NCI-H128 (cell line): ENCODE data around the gene ZBTB7C.

Experiments
- DNase-seq: peaks from one replicate; lab custom pipeline; 2025; ENCODE audit not compliant: unreplicated experiment; lab: John Stamatoyannopoulos, UW

The ZBTB7C gene

DNA sequence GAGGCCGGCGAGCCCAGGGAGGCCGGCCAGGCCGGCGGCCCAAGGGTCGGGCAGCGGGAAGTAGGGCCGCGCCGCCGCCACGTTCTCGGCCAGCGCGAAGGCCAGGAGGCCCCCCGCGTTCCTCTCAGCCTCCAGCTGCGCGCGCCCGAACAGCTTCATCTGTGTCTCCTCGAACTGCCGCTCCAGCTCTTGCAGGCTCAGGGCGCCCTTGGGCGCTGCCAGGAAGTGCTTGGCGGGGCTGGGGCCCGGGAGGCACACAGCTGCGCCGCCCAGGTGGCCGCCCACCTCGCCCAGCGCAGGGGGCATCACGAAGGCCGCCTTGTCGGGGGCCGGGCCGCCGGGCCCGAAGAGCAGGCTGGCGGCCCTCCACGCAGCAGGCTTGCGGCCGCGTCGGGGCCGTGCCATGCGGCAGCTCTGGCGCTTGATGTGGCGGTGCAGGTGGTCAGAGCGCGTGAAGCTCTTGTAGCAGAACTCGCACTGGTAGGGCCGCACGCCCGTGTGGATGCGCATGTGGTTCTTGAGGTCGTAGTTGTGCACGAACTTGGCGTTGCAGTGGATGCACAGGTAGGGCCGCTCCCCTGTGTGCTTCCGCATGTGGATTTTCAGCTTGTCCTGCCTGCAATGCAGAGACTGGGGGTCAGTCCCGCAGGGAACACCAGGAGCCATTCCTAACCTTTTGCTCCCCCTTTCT lies 379.7 kb downstream of the ZBTB7C start:
- DNase-seq = no peak

DNA sequence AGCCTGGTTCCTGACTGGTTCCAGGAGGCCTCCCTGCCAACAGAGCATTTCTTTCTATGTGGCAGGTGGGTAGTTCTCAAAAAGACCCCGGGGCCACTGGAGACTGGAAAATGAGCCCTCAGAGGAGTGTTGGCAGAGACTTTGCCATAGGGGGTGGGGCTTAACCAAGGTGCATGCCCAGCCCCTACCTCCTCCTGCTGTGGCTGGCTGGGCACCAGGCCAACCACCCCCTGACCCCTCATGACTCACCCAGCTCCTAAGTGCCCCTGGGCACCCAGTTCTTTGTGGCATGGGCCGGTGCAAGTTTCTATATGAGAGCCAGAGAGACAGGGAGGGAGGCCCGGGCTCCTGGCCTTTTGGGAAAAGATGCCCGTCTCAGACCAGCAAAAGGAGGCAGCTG lies 380.5 kb downstream of the ZBTB7C start:
- DNase-seq = no peak

DNA sequence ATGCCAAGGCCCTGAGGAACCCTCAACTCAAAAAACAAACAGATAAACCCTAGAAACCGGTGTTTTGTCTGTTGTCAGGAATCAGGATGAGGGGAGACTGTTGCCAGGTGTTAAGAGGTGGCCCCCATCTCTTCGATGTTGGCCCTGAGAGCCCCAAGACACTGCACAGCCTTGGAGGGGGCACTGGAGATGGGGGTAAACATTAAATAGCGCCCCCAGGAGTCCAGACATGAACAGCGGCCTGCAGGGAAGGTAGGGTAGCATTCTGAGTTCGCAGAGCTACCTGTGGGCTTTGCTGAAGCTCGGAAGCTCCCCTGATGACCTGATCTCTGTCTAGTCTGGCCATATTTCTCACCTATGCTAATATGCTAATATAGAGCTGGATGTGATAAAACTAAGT lies 381.1 kb downstream of the ZBTB7C start:
- DNase-seq = no peak

DNA sequence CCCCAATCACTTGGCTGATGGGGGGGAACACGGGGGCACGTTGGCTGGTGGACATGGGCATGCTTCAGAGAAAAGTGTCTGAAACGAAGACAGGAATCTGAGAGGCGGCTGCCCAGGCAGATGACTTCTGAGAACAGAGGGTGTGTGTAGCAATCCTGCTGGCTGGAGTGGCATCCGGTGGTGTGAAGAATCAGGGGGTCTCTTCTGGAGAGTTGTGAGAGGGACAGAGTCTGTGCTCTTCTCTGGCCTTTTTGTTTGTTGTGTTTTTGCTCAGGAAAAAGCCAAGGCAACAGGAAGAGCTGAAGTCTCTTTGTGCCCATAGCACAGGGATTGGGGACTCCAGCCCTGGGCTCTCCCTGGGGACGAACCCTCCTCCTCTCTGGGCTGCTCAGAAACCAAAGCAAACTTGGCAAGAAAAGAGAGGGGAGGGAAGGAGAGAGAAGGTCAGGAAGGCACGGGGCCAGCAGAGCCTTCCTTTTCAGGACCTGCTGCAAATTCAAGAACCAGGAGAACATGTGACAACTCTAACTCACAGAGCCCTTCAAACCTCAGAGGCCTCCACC lies 381.7 kb downstream of the ZBTB7C start:
- DNase-seq = no peak

DNA sequence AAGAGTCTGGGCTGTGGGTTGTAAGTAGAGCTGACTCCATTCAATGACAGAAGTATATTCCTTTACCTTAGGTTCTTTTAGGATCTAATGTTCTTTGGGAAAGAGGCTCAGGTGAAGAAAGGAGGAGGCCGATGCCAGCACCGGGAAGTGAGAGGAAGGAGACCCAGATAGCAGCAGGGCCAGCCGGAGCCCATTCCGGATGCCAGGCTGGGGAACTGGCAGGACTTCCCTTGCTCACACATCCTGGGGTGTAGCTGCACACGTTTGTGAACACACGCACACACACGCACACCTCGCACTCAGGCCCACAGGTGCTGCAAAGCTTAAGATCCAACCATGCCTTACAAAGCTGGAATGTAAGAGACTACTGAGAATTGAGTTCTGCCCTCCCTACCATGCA lies 383.0 kb downstream of the ZBTB7C start:
- DNase-seq = no peak

DNA sequence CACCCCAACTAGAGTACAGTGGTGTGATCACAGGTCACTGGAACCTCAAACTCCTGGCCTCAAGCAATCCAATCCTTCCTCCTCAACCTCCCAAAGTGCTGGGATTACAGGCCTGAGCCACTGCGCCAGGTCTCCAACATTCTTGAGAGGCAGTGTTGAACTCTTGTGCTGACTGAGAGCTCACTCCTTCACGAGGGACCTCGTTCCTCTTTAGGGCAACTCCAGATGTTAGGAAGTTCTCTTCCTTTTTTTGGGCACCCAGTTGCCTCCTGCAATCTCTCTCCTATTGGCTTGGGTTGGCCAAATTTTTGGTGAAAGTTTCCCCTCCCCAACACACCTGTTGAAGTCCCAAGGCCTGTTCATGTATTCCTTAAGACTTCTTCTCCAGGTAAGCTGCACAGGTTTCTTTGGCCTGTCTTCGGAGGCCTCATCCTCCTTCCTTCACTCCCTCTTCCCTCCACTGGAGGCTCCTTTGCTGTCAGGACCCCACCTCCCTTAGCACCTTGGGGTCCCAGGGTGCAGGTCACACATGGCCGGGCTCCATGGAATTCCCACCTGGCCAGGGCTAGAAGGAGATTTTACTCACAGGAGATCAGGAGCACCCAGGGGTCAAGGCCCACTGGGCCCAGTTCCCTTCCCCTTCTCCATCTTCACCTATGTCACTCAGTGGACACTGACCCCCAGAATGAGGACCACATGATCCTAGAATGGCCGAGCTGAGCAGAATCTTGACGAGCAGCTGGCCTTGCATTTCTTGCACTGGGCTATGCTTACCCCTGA lies 384.1 kb downstream of the ZBTB7C start:
- no peak for DNase-seq

DNA sequence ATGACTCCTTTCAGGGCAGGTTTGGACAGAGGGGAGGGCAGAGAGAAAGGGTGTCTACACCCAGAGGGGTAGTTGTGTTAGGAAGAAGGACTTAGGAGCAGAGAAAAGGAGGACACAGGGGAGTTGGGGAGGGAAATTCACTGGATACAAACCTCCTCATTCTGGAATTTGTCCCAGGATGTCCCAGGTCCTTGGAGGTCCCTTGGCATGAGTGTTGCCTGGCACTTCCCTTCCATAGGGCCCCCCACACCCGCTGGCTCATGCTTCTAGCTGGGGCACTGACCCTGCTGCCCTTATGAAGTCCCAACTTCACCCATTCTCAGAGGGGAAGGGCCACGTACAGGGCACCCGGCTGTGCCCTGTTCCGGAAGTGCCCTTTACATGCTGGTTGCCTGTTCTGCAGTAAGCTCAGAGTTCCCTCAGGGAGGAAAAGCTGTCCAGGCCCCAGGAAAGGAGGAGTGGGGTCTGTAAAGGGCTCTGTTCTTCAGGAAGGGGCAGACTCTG lies 385.1 kb downstream of the ZBTB7C start:
- DNase-seq = no peak

DNA sequence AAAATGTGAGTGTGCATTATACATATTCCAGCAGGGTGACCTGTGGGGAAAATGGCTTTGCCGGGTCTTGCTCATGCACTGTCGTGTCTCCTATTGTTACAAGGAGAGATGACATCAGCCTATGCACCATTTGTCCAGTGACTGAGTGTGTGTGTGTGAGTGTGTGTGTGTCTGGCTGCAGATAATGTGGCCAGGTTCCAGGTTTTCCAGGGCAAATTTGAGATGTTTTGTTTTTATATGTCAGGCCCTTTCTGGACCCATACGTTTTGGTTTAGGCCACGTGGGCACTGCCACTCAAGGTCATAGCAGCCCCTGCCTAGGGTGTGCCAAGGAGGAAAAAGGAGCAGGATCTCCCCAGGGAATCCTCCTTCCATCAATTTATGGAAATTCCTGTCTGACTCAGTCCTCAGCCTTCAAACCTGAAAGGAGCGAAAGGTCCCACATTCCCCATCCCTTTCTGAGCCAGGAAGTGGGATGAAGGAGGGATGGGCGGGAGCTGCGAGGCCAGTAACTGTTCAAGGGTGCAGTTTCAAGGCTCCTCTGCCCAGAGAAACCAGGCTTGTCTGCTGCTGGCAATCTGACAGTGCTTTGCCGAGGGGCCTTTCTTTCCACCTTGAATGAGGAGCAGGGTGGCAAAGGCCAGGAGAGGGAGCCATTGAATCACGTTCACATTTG lies 385.7 kb downstream of the ZBTB7C start:
- peak; percentile 58 for DNase-seq

DNA sequence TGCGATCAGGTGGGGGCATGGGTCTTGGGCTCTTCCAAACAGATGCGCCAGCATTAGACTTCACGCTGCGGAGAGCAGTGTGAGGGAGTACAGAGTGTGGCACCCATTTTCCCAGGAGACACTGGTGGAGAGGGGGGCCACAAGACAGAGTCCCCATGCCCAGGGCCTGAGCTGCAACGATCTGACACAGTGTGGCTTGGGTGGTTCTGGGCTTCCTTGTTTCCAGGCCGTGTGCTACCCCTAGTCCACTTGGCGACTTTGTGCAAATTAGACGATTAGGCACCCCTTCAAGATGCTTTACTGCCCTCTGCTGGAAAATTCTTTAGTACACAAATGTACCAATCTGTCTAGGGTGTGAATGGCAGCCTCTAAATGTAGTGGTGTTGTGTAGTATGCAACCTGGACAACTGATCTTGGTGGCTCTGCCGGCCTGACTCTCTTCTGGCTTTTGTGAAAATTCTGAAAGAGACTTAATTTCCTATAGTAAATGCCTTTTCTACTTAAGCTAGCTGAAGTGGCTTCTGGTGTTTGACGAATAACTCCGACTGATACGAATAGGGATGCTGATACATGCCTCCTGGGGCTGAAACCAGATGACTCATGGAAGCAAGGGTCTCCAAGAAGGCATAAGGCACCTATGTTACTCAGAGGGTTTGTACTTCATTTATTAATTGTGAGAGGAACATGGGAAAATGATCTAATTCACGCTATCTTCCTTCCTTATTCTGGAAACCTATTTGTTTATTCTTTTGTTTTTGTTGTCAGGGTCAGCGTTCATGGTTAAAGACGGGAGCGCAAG lies 386.5 kb downstream of the ZBTB7C start:
- DNase-seq = peak; percentile 69

DNA sequence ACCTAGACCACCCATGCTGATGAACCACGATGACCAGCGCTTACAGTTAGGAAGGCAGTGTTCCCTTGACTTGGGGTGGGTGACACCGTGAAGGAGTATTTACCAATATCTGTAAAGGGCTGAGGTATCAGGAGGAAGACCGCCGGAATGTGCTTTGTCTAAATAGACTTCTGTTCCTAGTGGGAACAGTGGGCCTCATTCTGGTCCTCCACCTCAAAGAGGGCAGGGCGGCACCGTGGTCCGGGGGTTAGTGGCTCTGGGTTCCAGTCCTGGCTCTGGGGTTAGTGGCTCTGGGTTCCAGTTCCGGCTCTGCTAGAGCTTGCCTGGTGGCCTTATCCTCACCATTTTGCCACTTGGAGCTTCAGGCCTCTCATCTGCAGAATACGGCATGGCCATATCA lies 387.2 kb downstream of the ZBTB7C start:
- no peak for DNase-seq

DNA sequence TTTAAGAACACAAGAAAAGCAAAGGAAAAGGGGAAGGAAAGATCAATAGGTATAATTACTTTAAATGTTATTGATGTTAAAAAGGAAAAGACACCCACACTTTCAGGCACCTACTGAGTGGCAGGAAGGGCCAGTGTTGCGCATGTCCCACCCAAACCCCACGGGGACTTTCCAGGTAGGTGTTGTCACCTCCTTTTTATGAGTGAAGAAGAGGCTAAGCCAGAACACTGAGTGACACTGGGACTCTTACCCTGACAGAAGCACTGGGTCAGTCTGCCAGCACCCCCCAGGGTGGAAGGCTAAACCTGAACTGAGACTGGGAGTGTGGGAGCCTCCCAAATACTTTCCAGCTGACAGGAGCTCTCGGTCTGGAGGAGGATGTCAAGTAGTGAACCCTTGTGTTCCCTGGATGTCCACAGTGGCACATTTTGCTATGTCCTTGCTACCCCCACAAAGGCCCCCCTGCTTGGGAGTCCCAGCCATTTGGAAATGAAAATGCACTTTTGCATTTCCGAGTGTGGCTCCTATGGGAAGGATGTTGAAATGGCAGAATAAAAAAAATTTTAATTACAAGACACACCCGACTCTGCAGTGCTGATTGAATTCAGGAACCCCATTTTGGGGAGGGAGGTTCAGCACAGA lies 387.8 kb downstream of the ZBTB7C start:
- no peak for DNase-seq

DNA sequence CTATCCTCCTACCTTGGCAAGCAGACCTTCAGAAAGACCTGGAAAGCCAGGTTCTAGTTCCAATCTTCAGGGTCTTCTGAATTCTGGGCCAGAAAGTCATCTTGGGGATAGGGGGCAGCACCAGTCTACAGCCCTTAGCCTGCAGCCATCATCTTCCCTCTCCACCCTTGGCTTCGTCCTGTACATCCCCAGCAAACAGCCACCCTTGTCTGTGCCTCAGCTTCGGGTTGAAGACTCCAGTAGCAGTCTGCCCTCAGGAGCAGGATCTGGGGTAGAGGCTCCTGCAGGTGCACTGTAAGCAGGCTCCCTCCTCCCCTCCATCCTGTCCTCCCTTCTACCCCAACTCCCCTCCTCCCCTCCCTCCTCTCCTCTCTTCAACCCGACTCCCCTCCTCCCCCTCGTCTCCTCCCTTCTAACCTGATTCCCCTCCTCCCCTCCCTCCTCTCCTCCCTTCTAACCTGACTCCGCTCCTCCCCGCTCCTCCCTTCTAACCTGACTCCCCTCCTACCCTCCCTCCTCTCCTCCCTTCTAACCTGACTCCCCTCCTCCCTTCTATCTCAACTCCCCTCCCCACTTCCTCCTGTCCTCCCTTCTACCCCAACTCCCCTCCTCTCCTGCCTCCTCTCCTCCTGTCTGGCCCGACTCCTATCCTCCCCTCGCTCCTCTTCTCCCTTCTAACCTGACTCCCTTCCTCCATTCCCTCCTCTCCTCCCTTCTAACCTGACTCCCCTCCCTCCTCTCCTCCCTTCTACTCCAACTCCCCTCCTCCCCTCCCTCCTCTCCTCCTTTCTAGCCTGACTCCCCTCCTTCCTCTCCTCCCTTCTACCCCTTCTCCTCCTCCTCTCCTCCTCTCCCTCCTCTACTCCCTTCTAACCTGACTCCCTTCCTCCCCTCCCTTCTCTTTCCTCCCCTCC lies 388.6 kb downstream of the ZBTB7C start:
- DNase-seq = no peak

DNA sequence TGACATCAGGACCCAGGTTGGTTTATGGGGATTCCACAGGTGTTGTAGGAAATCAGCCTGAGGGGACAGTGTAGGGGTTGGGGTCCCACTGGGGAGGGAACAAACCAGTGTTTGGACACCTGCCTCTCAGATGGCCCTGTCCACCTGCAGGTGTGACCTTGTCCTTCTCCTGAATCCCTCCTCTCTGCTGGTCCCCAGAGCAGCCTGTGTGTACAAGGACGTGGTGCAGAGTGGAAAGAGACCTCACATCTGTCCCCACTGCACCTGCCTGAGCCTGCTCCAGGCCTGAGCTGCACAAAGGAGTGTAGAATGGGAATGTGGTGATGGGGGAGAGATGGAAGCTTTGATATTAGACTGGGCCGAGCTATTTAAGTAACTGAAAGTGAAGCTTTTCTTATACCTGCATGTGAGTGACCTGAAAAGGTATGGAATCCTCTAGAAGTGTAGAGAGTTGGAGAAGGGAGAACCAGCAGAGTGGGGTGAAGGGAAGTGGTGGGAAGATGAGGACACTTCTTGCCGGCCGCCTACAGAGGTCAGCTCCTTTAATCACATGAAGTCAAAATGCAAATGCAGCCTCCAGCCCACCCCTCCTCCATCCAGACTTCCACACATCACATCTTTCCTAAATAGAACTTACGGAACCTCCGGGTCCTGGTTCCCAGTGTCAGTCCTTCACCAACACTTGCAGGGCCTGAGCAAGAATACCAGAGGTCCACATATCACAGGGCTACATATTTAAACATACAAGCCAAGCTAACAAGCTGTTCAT lies 389.4 kb downstream of the ZBTB7C start:
- no peak for DNase-seq

DNA sequence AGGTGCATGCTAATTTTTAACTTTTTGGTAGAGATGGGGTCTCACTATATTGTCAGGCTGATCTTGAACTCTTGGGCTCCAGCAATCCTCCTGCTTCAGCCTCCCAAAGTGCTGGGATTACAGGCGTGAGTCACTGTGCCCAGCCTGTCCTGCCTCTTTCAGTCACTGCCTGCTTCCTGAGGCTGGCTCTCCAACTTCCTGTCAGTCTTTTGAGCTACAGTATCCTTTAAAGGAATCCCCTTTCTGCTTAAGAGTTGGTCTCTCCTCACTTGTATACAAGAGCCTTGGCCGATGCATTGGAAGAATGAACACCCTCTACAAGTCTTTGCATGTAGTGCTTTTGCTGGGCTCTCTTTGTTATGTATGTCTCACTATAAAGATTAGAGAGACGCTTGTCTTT lies 390.3 kb downstream of the ZBTB7C start:
- no peak for DNase-seq

DNA sequence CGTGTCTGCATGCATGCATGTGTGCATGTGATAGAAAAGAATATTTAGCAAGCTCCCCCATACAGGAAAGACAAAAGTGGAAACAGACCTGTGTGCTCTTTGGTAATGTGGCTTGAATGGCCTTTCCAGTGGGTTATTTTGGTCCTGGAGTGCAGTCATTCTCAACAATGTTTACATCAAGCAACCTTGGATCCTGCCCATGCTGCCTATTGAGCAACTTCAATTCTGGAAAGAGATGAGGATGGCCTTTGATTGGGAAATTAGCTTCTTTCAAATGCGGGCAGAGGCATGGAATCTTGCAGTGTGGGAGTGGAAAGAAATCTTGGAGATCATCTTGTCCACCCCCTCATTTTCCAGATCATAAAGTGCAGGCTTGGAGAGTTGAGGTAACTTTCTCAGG lies 391.5 kb downstream of the ZBTB7C start:
- no peak for DNase-seq

DNA sequence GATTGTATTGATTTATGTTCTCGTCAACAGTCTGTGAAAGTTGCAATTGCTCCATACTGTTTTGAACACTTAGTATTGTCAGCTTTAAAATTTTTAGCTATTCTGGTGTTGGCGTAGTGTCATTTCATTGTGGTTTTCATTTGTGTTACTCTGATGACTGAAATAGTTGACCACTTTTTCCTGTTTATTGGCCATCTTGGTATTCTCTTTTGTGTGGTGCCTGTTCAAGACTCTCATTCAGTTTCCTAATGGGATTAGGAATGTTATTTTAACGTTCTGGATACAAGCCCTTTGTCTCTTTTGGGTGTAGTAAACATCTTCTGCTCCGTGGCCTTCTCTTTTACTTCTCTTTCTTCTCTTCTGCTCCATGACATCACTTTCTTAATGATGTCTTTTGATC lies 396.0 kb downstream of the ZBTB7C start:
- no peak for DNase-seq

DNA sequence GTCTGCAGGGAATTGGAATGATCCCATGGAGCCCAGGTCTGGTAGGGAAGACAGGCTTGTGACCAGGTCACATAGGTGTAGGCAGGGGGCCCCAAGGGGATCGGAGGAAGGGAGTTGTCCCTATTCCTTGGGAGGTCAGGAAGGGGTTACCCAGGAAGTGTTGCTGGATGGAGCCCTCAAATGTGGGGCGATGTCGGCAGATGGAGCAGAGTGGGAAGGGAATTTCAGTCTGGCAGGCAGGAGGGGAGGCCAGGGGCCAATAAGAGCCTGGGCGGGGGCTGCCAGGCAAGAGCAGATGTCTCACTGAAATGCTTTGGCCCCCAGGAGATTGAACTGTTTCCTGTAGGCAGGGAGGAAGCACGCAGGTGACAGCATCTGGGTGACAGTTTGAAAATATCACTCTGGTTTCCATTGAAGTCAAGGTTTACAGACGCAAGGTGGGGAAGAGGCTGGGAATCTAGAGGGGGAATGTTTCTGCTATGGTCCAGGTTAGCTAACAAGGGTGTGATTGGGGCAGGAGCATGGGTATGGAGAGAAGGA lies 397.2 kb downstream of the ZBTB7C start:
- DNase-seq = no peak

DNA sequence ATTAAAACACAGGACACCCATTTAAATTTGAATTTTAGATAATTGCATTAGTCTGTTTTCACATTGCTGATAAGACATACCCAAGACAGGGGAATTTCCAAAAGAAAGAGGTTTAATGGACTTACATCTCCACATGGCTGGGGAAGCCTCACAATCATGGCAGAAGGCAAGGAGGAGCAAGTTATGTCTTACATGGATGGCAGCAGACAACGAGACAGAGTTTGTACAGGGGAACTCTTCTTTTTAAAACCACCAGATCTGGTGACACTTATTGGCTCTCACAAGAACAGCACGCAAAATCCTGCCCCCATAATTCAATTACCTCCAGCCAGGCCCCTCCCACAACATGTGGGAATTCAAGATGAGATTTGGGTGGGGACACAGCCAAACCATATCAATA lies 398.9 kb downstream of the ZBTB7C start:
- DNase-seq = no peak
